ENCODE results near the gene MRPL42. TPM values are rescaled to one million over a fixed set of nuclear protein-coding genes. Genes with fewer than 3 reads are reported as not detected.

The MRPL42 gene
- total and polyA plus RNA-seq, 2 experiments from 2014 or later: 195 to 269 TPM

- Mint-ChIP-seq H3K27ac (no peak overlapping the region), H3K27me3 (ENCODE audit: insufficient read depth, low read depth, poor library complexity) (peaks cover 5% of the 10 kb centered on the region), H3K9me3 (no peaks in the 10 kb centered on the region), H3K4me1 (no peaks in the 10 kb centered on the region), H3K4me3 (no peak overlapping the region), H3K36me3 (ENCODE audit: low read depth) (no peaks in the 10 kb centered on the region)
- no peak overlapping the region for H3K4me3 ChIP-seq
- no peak overlapping the region for H3K27ac ChIP-seq (ENCODE audit: low read depth)
- H3K4me1 ChIP-seq (ENCODE audit: insufficient read depth): no peaks in the 10 kb centered on the region
- TF ChIP-seq ZNF114 (CRISPR knock-in tag; IDR thresholded peaks at IDR 0.05) (no peak), CREB1 (CRISPR knock-in tag; IDR thresholded peaks at IDR 0.05; ENCODE audit: low read depth) (no peak), REST (IDR thresholded peaks at IDR 0.05; ENCODE audit: unreplicated experiment) (no peak), NANOG (IDR thresholded peaks at IDR 0.05; ENCODE audit: borderline replicate concordance) (no peak), EZH2phosphoT487 (IDR thresholded peaks at IDR 0.05; ENCODE audit: unreplicated experiment) (no peak), ETS1 (IDR thresholded peaks at IDR 0.05) (no peak), CTCF (conservative IDR thresholded peaks at IDR 0.05; ENCODE audit: low read depth in 2 of 2) (no peak), JUNB (IDR thresholded peaks at IDR 0.05; ENCODE audit: unreplicated experiment) (no peak), POLR2AphosphoS5 (IDR thresholded peaks at IDR 0.05; ENCODE audit: low read depth) (no peak)
- H3K4me2 ChIP-seq: no peak overlapping the region
- H3F3A ChIP-seq (replicated peaks; ENCODE audit: low read depth): no peaks in the 10 kb centered on the region
- no peak for DNase-seq (ENCODE audit: low spot score)
- no peak for ATAC-seq
- H2AFZ ChIP-seq: no peak overlapping the region
- H3K9me2 ChIP-seq (ENCODE audit: insufficient read depth): no peaks in the 10 kb centered on the region
- H4K20me1 ChIP-seq (replicated peaks; ENCODE audit: insufficient read depth): no peaks in the 10 kb centered on the region
- no peaks in the 10 kb centered on the region for H3K79me2 ChIP-seq (replicated peaks; ENCODE audit: insufficient read depth)
- no peaks in the 10 kb centered on the region for H3K36me3 ChIP-seq (ENCODE audit: insufficient read depth)
- H3K27me3 ChIP-seq (ENCODE audit: insufficient read depth): no peaks in the 10 kb centered on the region
Measured at GRCh38 chr12:93460902-93461301, 6.4 kb upstream of the MRPL42 start.

GRCh38 chr12:93461503-93461902, 5.8 kb upstream of the MRPL42 start:
- Mint-ChIP-seq H3K27ac (no peak overlapping the region), H3K4me3 (no peak overlapping the region), H3K4me1 (no peaks in the 10 kb centered on the region), H3K27me3 (ENCODE audit: insufficient read depth, low read depth, poor library complexity) (peaks cover 5% of the 10 kb centered on the region), H3K9me3 (no peaks in the 10 kb centered on the region), H3K36me3 (ENCODE audit: low read depth) (no peaks in the 10 kb centered on the region)
- Histone ChIP-seq H3K9me2 (ENCODE audit: insufficient read depth) (no peaks in the 10 kb centered on the region), H3K27ac (ENCODE audit: low read depth) (no peak overlapping the region), H3F3A (replicated peaks; ENCODE audit: low read depth) (no peaks in the 10 kb centered on the region), H3K4me1 (ENCODE audit: insufficient read depth) (no peaks in the 10 kb centered on the region), H3K4me2 (no peak overlapping the region), H3K36me3 (ENCODE audit: insufficient read depth) (no peaks in the 10 kb centered on the region), H3K4me3 (no peak overlapping the region), H4K20me1 (replicated peaks; ENCODE audit: insufficient read depth) (no peaks in the 10 kb centered on the region), H3K79me2 (replicated peaks; ENCODE audit: insufficient read depth) (no peaks in the 10 kb centered on the region), H2AFZ (no peak overlapping the region), H3K27me3 (ENCODE audit: insufficient read depth) (no peaks in the 10 kb centered on the region)
- ATAC-seq: no peak
- no peak for DNase-seq (ENCODE audit: low spot score)
- TF ChIP-seq NANOG (IDR thresholded peaks at IDR 0.05; ENCODE audit: borderline replicate concordance): no peak
- no peak for TF ChIP-seq ZNF331 (CRISPR knock-in tag; IDR thresholded peaks at IDR 0.05; ENCODE audit: low read depth)
- no peak for TF ChIP-seq POLR2AphosphoS5 (IDR thresholded peaks at IDR 0.05; ENCODE audit: low read depth)
- TF ChIP-seq STAT1 (IDR thresholded peaks at IDR 0.05; ENCODE audit: unreplicated experiment): no peak
- no peak for TF ChIP-seq ETS1 (IDR thresholded peaks at IDR 0.05)
- TF ChIP-seq CREB1 (CRISPR knock-in tag; IDR thresholded peaks at IDR 0.05; ENCODE audit: low read depth): no peak

All from GM23338 (cell line).